HG02852 (cell line): Measurements from ENCODE around the gene CTNND2.

Experiments used
- ATAC-seq: cut with Tn5 transposase; IDR thresholded peaks from one replicate; pipeline ENCODE4 v1.9.1; 2021; ENCODE audit warnings: mild to moderate bottlenecking, moderate library complexity; ENCODE audit not compliant: unreplicated experiment

Gene CTNND2

GRCh38 chr5:11607944-11608483, 296.2 kb downstream of the CTNND2 start:
- no peak for ATAC-seq

GRCh38 chr5:11602298-11602697, 301.9 kb downstream of the CTNND2 start:
- no peak for ATAC-seq

- no peak for ATAC-seq
Measured at GRCh38 chr5:11599499-11599898, 304.7 kb downstream of the CTNND2 start.

GRCh38 chr5:11596657-11597071, 307.6 kb downstream of the CTNND2 start:
- no peak for ATAC-seq

DNA sequence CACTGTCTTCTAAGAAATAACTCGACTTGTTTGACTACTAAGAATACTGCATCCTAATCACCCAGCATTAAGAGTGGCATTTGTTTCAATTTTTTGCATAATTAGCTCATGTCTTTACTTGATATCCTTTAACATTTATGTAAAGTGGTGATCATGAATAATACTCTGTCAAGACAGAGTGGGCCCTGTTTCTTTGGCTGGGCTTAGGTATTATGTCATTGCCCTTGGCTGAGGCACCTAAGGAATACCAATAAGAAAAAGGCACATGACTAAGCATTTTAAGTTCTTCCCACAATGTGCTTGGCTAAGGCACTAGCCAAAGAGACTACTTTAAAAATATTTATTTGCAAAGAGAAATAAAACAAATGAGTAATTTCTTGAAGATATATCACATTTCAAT, 308.1 kb downstream of the CTNND2 start:
- no peak for ATAC-seq

GRCh38 chr5:11595045-11595444, 309.2 kb downstream of the CTNND2 start:
- ATAC-seq = no peak

- no peak for ATAC-seq
Measured at GRCh38 chr5:11594021-11594420, 310.2 kb downstream of the CTNND2 start.

DNA sequence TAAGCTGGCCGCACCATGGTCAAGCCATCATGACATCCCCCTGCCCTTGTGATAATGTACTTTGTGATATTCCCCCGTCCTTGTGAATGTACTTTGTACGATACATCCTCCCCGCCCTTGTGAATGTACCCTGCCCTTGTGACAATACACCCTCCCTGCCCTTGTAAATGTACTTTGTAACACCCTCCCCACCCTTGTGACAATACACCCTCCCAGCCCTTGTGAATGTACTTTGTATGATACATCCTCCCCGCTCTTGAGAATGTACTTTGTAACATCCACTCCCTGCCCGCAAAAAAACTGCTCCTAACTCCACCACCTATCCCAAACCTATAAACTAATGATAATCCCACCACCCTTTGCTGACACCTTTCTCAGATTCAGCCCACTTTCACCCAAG, 313.8 kb downstream of the CTNND2 start:
- ATAC-seq = no peak

DNA sequence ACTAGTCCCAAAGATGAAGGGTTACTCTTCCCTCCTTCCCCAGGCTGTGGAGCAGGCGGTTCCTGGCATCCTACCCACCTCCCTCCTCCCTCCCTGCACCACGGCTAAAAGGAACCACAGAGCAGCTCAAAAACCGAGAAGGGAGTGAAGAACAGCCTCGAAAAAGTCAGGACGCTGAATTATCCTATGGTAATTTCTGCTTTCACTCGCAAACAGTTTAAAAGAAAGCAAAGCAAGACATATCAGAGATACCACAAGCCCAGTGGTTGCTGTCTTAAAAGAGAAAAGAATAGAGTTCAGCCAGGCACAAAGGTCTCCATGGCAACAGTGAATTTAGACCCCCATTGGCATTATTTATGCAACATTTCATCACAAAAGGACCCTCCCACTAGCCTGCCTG, 315.4 kb downstream of the CTNND2 start:
- ATAC-seq = no peak

GRCh38 chr5:11584017-11584416, 320.2 kb downstream of the CTNND2 start:
- ATAC-seq = no peak

- ATAC-seq = no peak
Measured at GRCh38 chr5:11579351-11579750, 324.9 kb downstream of the CTNND2 start.

GRCh38 chr5:11574787-11575186, 329.5 kb downstream of the CTNND2 start:
- no peak for ATAC-seq

GRCh38 chr5:11573140-11573992, 330.9 kb downstream of the CTNND2 start:
- no peak for ATAC-seq

GRCh38 chr5:11564706-11565105, 339.5 kb downstream of the CTNND2 start:
- ATAC-seq = no peak

GRCh38 chr5:11563822-11564221, 340.4 kb downstream of the CTNND2 start:
- ATAC-seq = no peak

DNA sequence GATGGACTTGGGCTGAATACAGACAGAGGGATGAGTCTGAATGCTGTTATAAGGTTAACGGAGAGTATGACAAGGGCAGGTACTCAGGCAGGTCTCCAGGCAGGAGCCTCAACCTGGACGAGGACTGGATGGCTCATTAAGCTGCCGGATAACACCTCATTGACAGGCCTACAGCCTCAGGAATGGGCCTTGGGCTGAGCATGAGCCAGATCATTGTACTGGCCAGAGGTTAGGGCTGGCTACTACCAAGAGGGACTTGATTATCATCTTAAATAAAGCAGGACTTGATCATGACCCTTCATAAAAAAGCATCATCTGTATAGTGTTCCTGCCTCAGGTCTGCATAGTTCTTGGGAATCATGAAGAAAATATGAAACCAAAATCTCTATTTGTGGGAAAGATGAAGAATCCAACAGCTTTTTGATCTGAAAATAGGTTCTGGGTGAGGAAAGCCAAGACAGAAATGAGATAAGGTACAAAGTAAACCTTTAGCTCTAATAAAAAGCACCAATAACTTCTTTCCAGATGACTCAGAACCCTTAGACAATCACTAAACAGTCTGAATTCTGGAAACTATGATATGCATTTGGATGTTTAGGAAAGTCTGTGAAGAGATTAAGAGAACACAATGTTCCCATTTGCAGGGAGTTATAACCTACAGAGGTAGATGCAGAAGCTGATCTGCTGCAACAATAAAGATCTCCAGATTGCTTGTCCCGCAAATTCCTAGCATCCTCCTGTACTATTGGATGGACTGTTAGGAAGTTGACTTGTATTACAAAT, 343.1 kb downstream of the CTNND2 start:
- ATAC-seq = no peak

- no peak for ATAC-seq
Measured at GRCh38 chr5:11557063-11557462, 347.2 kb downstream of the CTNND2 start.

DNA sequence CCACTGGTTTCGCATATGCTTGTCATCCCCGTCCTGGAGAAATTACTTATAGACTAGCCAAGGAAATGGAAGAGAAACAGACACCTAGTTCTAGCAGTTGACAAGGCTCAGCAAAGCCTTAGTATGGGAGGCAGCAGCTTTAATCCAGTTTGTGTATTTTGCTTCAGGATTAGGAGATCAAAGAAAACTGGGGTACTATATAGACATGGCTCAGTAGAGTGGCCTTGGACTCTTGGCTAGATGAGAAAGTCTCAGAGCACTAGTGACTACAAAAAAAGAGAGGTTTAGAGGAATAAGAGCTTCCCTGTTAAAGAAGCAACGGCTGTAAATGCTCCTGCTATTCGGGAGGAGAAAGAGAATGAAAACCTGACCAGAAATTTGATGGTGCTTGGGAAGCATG, 349.1 kb downstream of the CTNND2 start:
- no peak for ATAC-seq

DNA sequence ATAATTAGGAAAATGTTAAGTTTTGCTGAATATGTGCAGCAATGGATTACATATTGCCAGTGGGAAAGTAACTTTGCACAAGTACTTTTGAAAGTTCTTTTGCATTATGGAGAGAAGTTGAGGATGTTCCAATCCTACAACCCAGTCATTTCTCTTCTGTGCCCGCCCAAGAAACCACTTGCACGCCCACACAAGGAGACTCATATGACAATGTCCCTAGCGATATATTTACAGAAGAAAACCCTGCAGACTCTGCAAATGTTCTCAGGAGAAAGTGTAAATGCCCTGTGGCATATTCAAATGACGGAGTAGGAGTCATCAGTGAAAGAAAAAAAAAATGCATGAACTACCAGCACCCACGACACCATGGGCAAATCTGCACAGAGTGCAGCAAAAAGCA, 356.5 kb downstream of the CTNND2 start:
- no peak for ATAC-seq

DNA sequence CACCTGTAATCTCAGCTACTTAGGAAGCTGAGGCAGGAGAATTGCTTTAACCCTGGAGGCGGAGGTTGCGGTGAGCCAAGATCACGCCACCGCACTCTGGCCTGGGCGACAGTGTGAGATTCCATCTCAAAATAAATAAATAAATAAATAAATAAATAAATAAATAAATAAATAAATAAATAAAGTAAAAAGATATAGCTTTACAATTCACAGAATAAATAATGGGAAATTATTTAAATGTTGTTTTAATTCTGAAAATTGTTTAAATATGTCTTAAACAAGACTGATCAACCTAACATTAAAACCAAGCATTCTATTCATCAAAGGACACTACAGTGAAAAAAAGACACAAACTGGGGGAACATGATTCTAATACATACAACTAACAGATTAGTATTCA, 357.1 kb downstream of the CTNND2 start:
- ATAC-seq = no peak

- no peak for ATAC-seq
Measured at GRCh38 chr5:11540112-11540511, 364.1 kb downstream of the CTNND2 start.
